Keratinocyte (primary cell): ENCODE measurements around the gene MMEL1. TPM values are rescaled to one million over a fixed set of nuclear protein-coding genes. Genes with fewer than 3 reads are reported as not detected.

ENCODE experiments used
- DNase-seq: peaks from one replicate; pipeline ENCODE4 v3.0.0-alpha.2; 2011; ENCODE audit warnings: low read depth, missing footprints, low spot score
- FAIRE-seq: peaks from 2 replicates; lab custom pipeline; 2011; peaks lifted over from hg19 to GRCh38; lab: Jason Lieb, UNC
- H2AFZ ChIP-seq: 2 replicates; pipeline ENCODE4 v1.6.0; 2012; ENCODE audit warnings: low read length, control low read depth, inconsistent platforms; ENCODE audit not compliant: control insufficient read depth
- H3K27ac ChIP-seq: 2 replicates; pipeline ENCODE4 v1.5.1; 2011; ENCODE audit warnings: low read length; ENCODE audit not compliant: control insufficient read depth, insufficient read depth
- H3K27me3 ChIP-seq: 3 replicates; pipeline ENCODE4 v1.6.0; 2011; ENCODE audit warnings: low read length; ENCODE audit not compliant: control insufficient read depth, insufficient read depth; ENCODE audit errors: extremely low read depth
- H3K36me3 ChIP-seq, 2 experiments: 2 replicates in 1 of 2; 3 replicates in 1 of 2; pipeline ENCODE4 v1.5.1; 2011; ENCODE audit warnings: low read length in 2 of 2, mild to moderate bottlenecking in 1 of 2; ENCODE audit not compliant: control insufficient read depth in 2 of 2, insufficient read depth in 2 of 2; ENCODE audit errors: extremely low read depth in 1 of 2
- H3K4me1 ChIP-seq: 3 replicates; pipeline ENCODE4 v1.5.1; 2011; ENCODE audit warnings: low read length; ENCODE audit not compliant: control insufficient read depth, insufficient read depth; ENCODE audit errors: extremely low read depth
- H3K4me2 ChIP-seq: 3 replicates; pipeline ENCODE4 v1.6.0; 2011; ENCODE audit warnings: low read depth, low read length; ENCODE audit not compliant: control insufficient read depth, insufficient read depth; ENCODE audit errors: extremely low read depth
- H3K4me3 ChIP-seq, 3 experiments: fragments of 200-600 bp in 1 of 3; sonication (generic) in 1 of 3; 2 replicates in 2 of 3; 3 replicates in 1 of 3; pipeline ENCODE4 v1.5.1; 2011 to 2016; ENCODE audit warnings: low read length in 3 of 3, mild to moderate bottlenecking in 3 of 3, control low read depth in 2 of 3, inconsistent platforms in 1 of 3, low read depth in 1 of 3, mixed read lengths in 1 of 3, mixed run types in 1 of 3, moderate library complexity in 1 of 3; ENCODE audit not compliant: control insufficient read depth in 2 of 3, insufficient read depth in 2 of 3; ENCODE audit errors: extremely low read depth in 1 of 3
- H3K79me2 ChIP-seq: 2 replicates; pipeline ENCODE4 v1.6.0; 2012; ENCODE audit warnings: low read length; ENCODE audit not compliant: control insufficient read depth, insufficient read depth
- H3K9ac ChIP-seq: 3 replicates; pipeline ENCODE4 v1.6.0; 2011; ENCODE audit warnings: low read length; ENCODE audit not compliant: control insufficient read depth, insufficient read depth; ENCODE audit errors: extremely low read depth
- H3K9me1 ChIP-seq: 3 replicates; pipeline ENCODE4 v1.6.0; 2011; ENCODE audit warnings: low read length; ENCODE audit not compliant: control insufficient read depth, insufficient read depth; ENCODE audit errors: extremely low read depth
- H3K9me3 ChIP-seq: 2 replicates; pipeline ENCODE4 v1.5.1; 2012; ENCODE audit warnings: low read depth, low read length; ENCODE audit not compliant: control insufficient read depth
- H4K20me1 ChIP-seq: 3 replicates; pipeline ENCODE4 v1.6.0; 2011; ENCODE audit warnings: low read length; ENCODE audit not compliant: control insufficient read depth, insufficient read depth; ENCODE audit errors: extremely low read depth
- EZH2 ChIP-seq: IDR thresholded peaks from one replicate; pipeline ENCODE4 v1.6.1; 2012; ENCODE audit warnings: inconsistent platforms, mild to moderate bottlenecking, low read length, moderate library complexity
- dilution Hi-C: fragments of 300-500 bp; cut with MboI; formaldehyde crosslinking; loops from one replicate; pipeline ENCODE4 v1.7.0; 2020; ENCODE audit warnings: low sequenced_read_pairs; ENCODE audit not compliant: extremely low pct_ligation_motif_present
- polyA plus RNA-seq, 5 experiments: library from polyadenylated mRNA; depleted of rRNA in 3 of 5; stranded (reverse) in 3 of 5; stranded (forward) in 1 of 5; unstranded in 1 of 5; fragments of >200 nt; gene quantifications; 1 replicate in 1 of 5; 2 replicates in 3 of 5; 3 replicates in 1 of 5; pipeline versions ENCODE4 v1.2.1 to v1.2.3, GENCODE V29; 2011 to 2012; ENCODE audit warnings: missing spikeins in 2 of 5, low read depth in 1 of 5, low replicate concordance in 1 of 5
- TF ChIP-seq, protein P1 (sequence below), 3 experiments: IDR thresholded peaks in 1 of 3; conservative IDR thresholded peaks in 1 of 3; optimal IDR thresholded peaks in 1 of 3; 2 replicates in 2 of 3; 3 replicates in 1 of 3; pipeline versions ENCODE3 to v1.5.1; 2011; ENCODE audit warnings: low read length in 3 of 3, mild to moderate bottlenecking in 3 of 3, moderate library complexity in 2 of 3, control low read depth in 1 of 3, inconsistent platforms in 1 of 3; ENCODE audit not compliant: insufficient read depth in 2 of 3; ENCODE audit errors: extremely low read depth in 1 of 3

Gene MMEL1
- polyA plus RNA-seq, 1 donor (not counting 4 experiments of a cell fraction or from before 2014, with no cell fraction given) = not detected

DNA sequence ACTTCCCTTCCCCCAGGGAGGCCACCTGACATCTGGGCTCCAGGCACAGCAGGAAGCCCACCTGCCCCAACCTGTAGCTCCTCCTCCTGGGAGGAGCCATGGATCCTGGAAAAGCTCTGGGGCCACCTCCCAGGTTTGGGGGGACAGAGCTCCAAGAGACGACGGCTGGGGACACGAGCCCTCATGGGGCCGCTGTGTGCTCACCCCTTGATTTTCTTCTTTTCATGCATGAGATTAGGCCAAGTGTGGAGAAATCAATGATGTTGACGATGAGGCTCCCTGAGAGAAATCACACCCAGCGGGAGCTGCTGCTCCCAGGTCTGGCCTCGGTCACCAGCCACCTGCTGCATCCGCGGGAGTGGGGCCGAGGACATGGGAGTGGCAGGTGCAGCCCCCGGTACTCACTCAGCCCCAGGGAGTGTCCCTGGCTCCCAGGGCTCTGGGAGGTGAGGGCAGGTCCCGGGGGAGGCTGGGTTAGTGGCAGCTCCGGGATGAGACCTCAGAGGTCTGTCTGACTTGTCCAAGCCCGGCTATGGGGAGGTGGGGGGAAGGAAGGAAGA is 67.9 kb downstream of the MMEL1 start:
- Histone ChIP-seq H3K36me3 (no peaks in the 10 kb centered on the region), H3K9me1 (no peaks in the 10 kb centered on the region), H3K79me2 (no peaks in the 10 kb centered on the region), H3K9ac (no peak overlapping the region), H3K4me3 (no peak overlapping the region), H3K27me3 (peaks cover 21% of the 10 kb centered on the region), H3K4me1 (no peaks in the 10 kb centered on the region), H2AFZ (no peak overlapping the region), H3K27ac (no peak overlapping the region), H3K9me3 (no peaks in the 10 kb centered on the region), H3K4me2 (no peak overlapping the region), H4K20me1 (no peaks in the 10 kb centered on the region)
- TF ChIP-seq, protein P1, sequence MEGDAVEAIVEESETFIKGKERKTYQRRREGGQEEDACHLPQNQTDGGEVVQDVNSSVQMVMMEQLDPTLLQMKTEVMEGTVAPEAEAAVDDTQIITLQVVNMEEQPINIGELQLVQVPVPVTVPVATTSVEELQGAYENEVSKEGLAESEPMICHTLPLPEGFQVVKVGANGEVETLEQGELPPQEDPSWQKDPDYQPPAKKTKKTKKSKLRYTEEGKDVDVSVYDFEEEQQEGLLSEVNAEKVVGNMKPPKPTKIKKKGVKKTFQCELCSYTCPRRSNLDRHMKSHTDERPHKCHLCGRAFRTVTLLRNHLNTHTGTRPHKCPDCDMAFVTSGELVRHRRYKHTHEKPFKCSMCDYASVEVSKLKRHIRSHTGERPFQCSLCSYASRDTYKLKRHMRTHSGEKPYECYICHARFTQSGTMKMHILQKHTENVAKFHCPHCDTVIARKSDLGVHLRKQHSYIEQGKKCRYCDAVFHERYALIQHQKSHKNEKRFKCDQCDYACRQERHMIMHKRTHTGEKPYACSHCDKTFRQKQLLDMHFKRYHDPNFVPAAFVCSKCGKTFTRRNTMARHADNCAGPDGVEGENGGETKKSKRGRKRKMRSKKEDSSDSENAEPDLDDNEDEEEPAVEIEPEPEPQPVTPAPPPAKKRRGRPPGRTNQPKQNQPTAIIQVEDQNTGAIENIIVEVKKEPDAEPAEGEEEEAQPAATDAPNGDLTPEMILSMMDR (optimal IDR thresholded peaks at IDR 0.05 in 1 of 3, IDR thresholded peaks at IDR 0.05 in 1 of 3, conservative IDR thresholded peaks at IDR 0.05 in 1 of 3; ENCODE audit: extremely low read depth in 1 of 3, insufficient read depth in 2 of 3, low read length in 3 of 3) = no peak
- TF ChIP-seq EZH2 = no peak
- dilution Hi-C loops = no loop called here
- DNase-seq (no peak), FAIRE-seq (no peak)

DNA sequence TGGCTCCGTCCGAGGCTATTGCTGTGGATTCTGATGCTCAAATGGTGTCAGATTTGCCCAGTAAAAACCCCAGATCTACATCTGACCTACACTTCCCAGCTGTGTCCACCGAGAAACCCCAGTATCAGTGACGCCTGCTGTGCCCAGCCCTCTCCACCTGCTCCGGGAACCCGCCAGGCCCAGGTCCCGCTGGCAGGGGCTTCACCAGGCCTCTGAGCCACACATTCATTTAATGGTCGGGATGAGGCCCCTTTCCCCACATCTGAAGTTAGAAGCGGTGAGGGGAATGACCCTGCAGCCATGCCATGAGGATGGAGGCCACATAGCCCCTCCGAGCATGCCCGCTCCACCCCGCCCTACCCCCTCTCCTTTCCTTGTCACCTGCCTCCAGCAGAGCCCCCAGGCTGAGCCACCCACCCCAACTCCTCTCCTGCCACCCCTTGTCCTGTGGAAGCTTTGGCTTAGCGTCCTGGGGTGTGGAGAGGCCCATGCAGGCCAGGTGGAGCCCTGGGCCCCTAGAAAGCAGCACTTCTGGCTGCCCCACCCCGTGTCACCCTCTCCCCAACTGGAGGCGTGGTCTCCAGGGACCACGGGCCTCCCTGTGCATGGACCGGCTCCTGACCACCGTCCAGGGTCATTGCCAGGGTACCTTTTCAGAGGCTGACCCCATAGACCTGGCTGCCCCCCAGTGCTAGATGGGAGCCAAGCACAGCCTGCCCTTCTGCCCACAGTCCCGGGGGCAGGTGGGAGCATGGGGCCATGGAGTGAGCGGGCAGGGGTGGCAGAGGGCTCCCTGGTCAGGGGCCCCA is 68.6 kb downstream of the MMEL1 start:
- no peak overlapping the region for H3K4me2 ChIP-seq
- peaks cover 21% of the 10 kb centered on the region for H3K27me3 ChIP-seq
- no peak for FAIRE-seq
- no peaks in the 10 kb centered on the region for H3K4me1 ChIP-seq
- H3K9me1 ChIP-seq = no peaks in the 10 kb centered on the region
- no peaks in the 10 kb centered on the region for H4K20me1 ChIP-seq
- no peaks in the 10 kb centered on the region for H3K9me3 ChIP-seq
- H3K9ac ChIP-seq = no peak overlapping the region
- TF ChIP-seq, protein P1 (optimal IDR thresholded peaks at IDR 0.05 in 1 of 3, IDR thresholded peaks at IDR 0.05 in 1 of 3, conservative IDR thresholded peaks at IDR 0.05 in 1 of 3; ENCODE audit: extremely low read depth in 1 of 3, insufficient read depth in 2 of 3, low read length in 3 of 3) = no peak
- TF ChIP-seq EZH2 = no peak
- H2AFZ ChIP-seq = no peak overlapping the region
- H3K79me2 ChIP-seq = no peaks in the 10 kb centered on the region
- H3K36me3 ChIP-seq = no peaks in the 10 kb centered on the region
- no peak overlapping the region for H3K4me3 ChIP-seq
- no peak overlapping the region for H3K27ac ChIP-seq
- dilution Hi-C loops = no loop called here
- no peak for DNase-seq
